ENCODE measurements around the gene PRICKLE3. TPM values are rescaled to one million over a fixed set of nuclear protein-coding genes. Genes with fewer than 3 reads are reported as not detected.
"Not testable (repeated sequence)": the region's sequence is repeated elsewhere in the genome, so short reads cannot be mapped to it uniquely, and the experiment has no call there.

Gene PRICKLE3
- total and polyA plus RNA-seq, 12 donors, result 2.8 to 46.8 (median 12.0) TPM

- 77 to 80% (median 78%) methylated on average over 2 to 24 of the region's 25 CpGs for WGBS, 4 donors
Observed at GRCh38 chrX:49157194-49157593, 29.0 kb downstream of the PRICKLE3 start.

GRCh38 chrX:49155900-49156837, 30.0 kb downstream of the PRICKLE3 start:
- intact Hi-C loops (cut with DNase I), result loop anchor here in 1 of 2 donors (5.0 kb wide), 1 partner anchor 36 kb away; no protein-coding TSS in a partner anchor
- H3K4me3 ChIP-seq, result peak overlapping the region in 2 of 4 donors; percentile 14 to 64
- no peaks in the 10 kb centered on the region for H3K36me3 ChIP-seq (replicated peaks in 1 of 2)
- TF ChIP-seq POLR2A (IDR thresholded peaks at IDR 0.05), result peak; percentile 29 to 33
- TF ChIP-seq, protein P1, sequence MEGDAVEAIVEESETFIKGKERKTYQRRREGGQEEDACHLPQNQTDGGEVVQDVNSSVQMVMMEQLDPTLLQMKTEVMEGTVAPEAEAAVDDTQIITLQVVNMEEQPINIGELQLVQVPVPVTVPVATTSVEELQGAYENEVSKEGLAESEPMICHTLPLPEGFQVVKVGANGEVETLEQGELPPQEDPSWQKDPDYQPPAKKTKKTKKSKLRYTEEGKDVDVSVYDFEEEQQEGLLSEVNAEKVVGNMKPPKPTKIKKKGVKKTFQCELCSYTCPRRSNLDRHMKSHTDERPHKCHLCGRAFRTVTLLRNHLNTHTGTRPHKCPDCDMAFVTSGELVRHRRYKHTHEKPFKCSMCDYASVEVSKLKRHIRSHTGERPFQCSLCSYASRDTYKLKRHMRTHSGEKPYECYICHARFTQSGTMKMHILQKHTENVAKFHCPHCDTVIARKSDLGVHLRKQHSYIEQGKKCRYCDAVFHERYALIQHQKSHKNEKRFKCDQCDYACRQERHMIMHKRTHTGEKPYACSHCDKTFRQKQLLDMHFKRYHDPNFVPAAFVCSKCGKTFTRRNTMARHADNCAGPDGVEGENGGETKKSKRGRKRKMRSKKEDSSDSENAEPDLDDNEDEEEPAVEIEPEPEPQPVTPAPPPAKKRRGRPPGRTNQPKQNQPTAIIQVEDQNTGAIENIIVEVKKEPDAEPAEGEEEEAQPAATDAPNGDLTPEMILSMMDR (IDR thresholded peaks at IDR 0.05), result peak; percentile 45 to 84 (median 66)
- no peaks in the 10 kb centered on the region for H3K4me1 ChIP-seq (replicated peaks in 1 of 2)
- WGBS, 4 donors, result 2 to 55% (median 24%) methylated on average over 11 to 65 of the region's 65 CpGs
- H3K9me3 ChIP-seq (replicated peaks in 1 of 3), result no peaks in the 10 kb centered on the region
- H3K27me3 ChIP-seq, result no peaks in the 10 kb centered on the region
- DNase-seq, result peak; percentile 84 to 93 (median 87)
- H3K27ac ChIP-seq, result peak overlapping the region; percentile 59 to 99 (median 89)

More at GRCh38 chrX:49157194-49157593, 29.0 kb downstream of the PRICKLE3 start:
- intact Hi-C loops (cut with DNase I), result loop anchor here in 1 of 2 donors (5.0 kb wide), 1 partner anchor 35 kb away; no protein-coding TSS in a partner anchor
- no peaks in the 10 kb centered on the region for H3K27me3 ChIP-seq
- no peak overlapping the region for H3K27ac ChIP-seq
- H3K9me3 ChIP-seq (replicated peaks in 1 of 3), result no peaks in the 10 kb centered on the region
- DNase-seq, result no peak
- TF ChIP-seq, protein P1 (IDR thresholded peaks at IDR 0.05), result no peak
- no peak for TF ChIP-seq POLR2A (IDR thresholded peaks at IDR 0.05)
- H3K4me3 ChIP-seq, result no peak overlapping the region
- no peaks in the 10 kb centered on the region for H3K36me3 ChIP-seq (replicated peaks in 1 of 2)
- no peaks in the 10 kb centered on the region for H3K4me1 ChIP-seq (replicated peaks in 1 of 2)

DNA sequence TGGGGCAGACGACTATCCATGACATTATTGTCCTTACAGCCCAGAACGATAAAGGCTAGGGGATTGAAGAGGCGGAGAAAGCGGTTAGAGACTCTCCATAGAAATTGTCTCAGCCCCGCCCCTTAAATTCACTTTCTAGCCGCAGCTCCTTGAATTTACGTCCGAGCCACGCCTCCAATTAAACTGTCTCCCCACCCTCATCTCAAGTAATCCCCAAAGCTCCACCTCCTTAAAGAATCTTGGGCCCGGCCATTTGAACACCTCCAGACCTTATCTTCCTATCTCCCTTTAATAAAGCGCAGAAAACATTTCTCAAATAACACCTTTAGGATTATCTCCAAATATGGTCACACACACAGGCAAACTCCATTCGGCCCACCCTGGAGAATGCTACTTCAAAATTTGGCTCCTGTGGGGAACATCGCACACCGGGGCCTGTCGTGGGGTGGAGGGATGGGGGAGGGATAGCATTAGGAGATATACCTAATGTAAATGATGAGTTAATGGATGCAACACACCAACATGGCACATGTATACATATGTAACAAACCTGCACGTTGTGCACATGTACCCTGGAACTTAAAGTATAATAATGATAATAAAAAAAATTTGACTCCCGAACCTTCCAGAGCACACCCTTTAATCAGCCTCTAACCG, 30.8 kb downstream of the PRICKLE3 start:
- WGBS, 4 donors, result 5 to 49% (median 30%) methylated on average over 11 to 18 of the region's 18 CpGs
- H3K4me1 ChIP-seq (replicated peaks in 1 of 2), result no peaks in the 10 kb centered on the region
- H3K36me3 ChIP-seq (replicated peaks in 1 of 2), result no peaks in the 10 kb centered on the region
- no peaks in the 10 kb centered on the region for H3K27me3 ChIP-seq
- H3K9me3 ChIP-seq (replicated peaks in 1 of 3), result no peaks in the 10 kb centered on the region
- H3K27ac ChIP-seq, result peak overlapping the region; percentile 59 to 99 (median 89)
- peak in 5 of 7 donors; percentile 45 to 67 (median 51) for DNase-seq
- intact Hi-C loops (cut with DNase I), result loop anchor here in 1 of 2 donors (5.0 kb wide), 1 partner anchor 37 kb away; no protein-coding TSS in a partner anchor
- TF ChIP-seq, protein P1 (IDR thresholded peaks at IDR 0.05), result no peak
- no peak for TF ChIP-seq POLR2A (IDR thresholded peaks at IDR 0.05)
- peak overlapping the region in 2 of 4 donors; percentile 14 to 64 for H3K4me3 ChIP-seq

DNA sequence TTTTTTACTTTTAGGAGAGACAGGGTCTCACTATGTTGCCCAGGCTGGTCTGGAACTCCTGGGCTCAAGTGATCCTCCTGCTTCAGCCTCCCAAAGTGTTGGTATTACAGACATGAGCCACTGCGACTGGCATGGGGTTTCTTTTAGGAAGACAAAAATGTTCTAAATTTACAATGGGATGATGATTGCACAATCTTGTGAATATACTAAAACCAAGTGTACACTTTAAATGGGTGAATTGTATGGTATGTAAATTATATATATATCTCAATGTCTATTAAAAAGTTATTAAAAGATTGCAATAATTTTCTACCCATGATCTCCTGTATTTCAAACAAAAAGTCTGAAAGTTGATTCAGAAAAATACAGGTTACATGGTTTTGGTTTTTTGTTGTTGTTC, 32.7 kb downstream of the PRICKLE3 start:
- TF ChIP-seq POLR2A (IDR thresholded peaks at IDR 0.05), result no peak
- TF ChIP-seq, protein P1 (IDR thresholded peaks at IDR 0.05), result no peak
- no peak for DNase-seq
- 76 to 93% (median 84%) methylated on average over 1 of the region's 1 CpG for WGBS, 4 donors
- Histone ChIP-seq H3K36me3 (replicated peaks in 1 of 2) (no peaks in the 10 kb centered on the region), H3K4me3 (no peak overlapping the region), H3K27ac (no peak overlapping the region), H3K4me1 (replicated peaks in 1 of 2) (no peaks in the 10 kb centered on the region), H3K27me3 (no peaks in the 10 kb centered on the region), H3K9me3 (replicated peaks in 1 of 3) (no peaks in the 10 kb centered on the region)
- intact Hi-C loops (cut with DNase I), result no loop called here

DNA sequence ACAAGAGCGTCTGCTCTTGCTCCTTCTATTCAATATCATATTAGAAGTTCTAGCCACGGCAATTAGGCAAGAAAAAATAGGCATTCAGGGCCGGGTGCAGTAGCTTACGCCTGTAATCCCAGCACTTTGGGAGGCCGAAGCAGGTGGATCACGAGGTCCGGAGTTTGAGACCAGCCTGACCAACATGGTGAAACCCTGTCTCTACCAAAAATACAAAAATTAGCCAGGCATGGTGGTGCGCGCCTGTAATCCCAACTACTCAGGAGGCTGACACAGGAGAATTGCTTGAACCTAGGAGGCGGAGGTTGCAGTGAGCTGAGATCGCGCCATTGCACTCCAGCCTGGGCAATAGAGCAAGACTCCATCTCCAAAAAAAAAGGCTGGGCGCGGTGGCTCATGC, 36.9 kb downstream of the PRICKLE3 start:
- whole genome bisulfite sequencing, 4 donors, result 90 to 97% (median 91%) methylated on average over 12 to 14 of the region's 14 CpGs
- H3K27me3 ChIP-seq; H3K4me3 ChIP-seq; H3K27ac ChIP-seq; intact Hi-C loops (cut with DNase I); H3K4me1 ChIP-seq (replicated peaks in 1 of 2); DNase-seq; H3K9me3 ChIP-seq (replicated peaks in 1 of 3); H3K36me3 ChIP-seq (replicated peaks in 1 of 2): not testable (repeated sequence)

DNA sequence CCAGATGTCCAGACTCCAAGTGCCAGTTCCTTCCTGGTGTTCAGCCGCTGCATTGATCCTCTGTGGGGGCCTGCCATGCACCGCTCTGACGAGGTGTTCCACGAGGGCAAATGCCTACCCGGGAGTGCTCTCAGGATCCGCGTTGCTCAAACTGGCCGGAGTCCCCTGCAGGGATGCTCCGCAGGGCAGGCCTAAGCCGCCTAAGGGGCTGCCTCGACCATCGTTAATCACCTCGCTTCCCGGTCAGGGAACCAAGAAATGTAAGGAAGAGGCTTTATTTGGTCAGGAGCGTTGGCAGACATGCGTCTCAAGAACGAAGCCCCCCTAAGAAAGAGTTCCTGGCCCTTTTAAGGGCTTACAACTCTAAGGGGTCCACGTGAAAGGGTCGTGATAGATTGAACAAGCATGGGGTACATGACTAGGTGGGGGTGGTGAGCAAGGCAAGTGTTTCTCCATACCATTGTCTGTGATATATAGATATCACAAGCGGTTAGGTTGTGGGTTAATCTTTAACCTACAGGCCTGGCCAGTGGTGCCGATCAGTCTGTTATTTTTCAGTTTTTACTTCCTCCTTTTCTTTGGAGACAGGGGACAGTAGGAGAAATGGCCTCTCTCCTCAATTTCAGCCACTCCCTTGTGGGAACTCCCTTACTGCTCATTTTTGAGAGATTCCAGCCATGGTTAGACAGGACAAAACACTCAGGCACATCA, 37.6 kb downstream of the PRICKLE3 start:
- H3K9me3 ChIP-seq (replicated peaks in 1 of 3); H3K27ac ChIP-seq; intact Hi-C loops (cut with DNase I); DNase-seq; H3K36me3 ChIP-seq (replicated peaks in 1 of 2); H3K27me3 ChIP-seq; H3K4me3 ChIP-seq; H3K4me1 ChIP-seq (replicated peaks in 1 of 2): not testable (repeated sequence)
- WGBS, 4 donors, result 73 to 87% (median 81%) methylated on average over 4 to 21 of the region's 21 CpGs

Measured in adrenal gland (tissue), 12 donors.